ENCODE measurements around the gene DLD. TPM values are rescaled to one million over a fixed set of nuclear protein-coding genes. Genes with fewer than 3 reads are reported as not detected.

DLD gene
- polyA plus RNA-seq, 2 of the 4 experiments (the other 2 are of a cell fraction) = 129 to 179 TPM

DNA sequence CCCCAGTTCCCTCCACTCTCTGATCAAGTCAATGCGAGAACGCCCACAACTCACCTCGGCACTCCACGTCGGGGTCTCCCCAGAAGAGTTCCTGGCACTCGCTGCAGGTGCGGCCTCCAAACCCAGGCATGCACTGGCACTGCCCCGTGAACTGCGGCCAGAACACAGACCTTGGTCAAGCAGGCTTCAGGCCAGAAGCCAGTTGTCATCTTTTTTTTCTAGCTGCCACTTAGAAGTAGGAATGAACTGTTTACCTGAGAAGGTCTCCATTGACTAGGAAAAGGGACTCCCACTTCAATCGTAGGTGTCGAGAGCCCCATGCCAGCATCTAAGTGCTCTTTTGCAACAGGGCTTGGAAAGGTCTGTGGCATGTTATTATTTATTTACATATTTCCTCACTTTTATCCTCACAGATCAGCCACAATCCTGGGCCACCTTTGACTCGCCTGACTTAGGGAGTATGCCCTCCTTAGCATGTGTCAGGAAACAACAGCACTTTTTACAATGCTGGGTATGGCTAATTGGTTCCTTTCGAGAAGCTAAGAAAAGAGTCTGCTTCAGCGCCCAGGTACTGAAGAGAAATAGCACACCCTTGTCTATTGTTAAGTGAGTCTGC is 60.3 kb downstream of the DLD start:
- TF ChIP-seq TP53 (CRISPR knock-in tag; IDR thresholded peaks at IDR 0.05) (no peak), EP300 (IDR thresholded peaks at IDR 0.05) (no peak), ZNF302 (CRISPR knock-in tag; IDR thresholded peaks at IDR 0.05) (no peak), ZSCAN20 (CRISPR knock-in tag; IDR thresholded peaks at IDR 0.05) (no peak), SREBF2 (IDR thresholded peaks at IDR 0.05) (no peak), JUN (IDR thresholded peaks at IDR 0.05) (no peak), HOXA7 (CRISPR knock-in tag; IDR thresholded peaks at IDR 0.05) (no peak), MAFK (IDR thresholded peaks at IDR 0.05; ENCODE audit: partially characterized antibody) (no peak), NR3C1 (IDR thresholded peaks at IDR 0.05) (no peak), FOXS1 (CRISPR knock-in tag; IDR thresholded peaks at IDR 0.05) (no peak), RFX5 (IDR thresholded peaks at IDR 0.05) (no peak), NFE2L2 (conservative IDR thresholded peaks at IDR 0.05; ENCODE audit: low read length) (no peak), CBX2 (IDR thresholded peaks at IDR 0.05; ENCODE audit: borderline replicate concordance, low read depth) (no peak)
- TF ChIP-seq, protein P1, sequence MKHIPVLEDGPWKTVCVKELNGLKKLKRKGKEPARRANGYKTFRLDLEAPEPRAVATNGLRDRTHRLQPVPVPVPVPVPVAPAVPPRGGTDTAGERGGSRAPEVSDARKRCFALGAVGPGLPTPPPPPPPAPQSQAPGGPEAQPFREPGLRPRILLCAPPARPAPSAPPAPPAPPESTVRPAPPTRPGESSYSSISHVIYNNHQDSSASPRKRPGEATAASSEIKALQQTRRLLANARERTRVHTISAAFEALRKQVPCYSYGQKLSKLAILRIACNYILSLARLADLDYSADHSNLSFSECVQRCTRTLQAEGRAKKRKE (CRISPR knock-in tag; IDR thresholded peaks at IDR 0.05; ENCODE audit: low read depth) = no peak
- ChIA-PET CTCF (no interaction called here), POLR2A (no interaction called here)
- peaks cover 82% of the 10 kb centered on the region for H3K4me1 ChIP-seq
- WGBS (ENCODE audit: missing lambda C conversion rate) = 93% methylated on average over 14 of the region's 14 CpGs
- H3K9me3 ChIP-seq = no peaks in the 10 kb centered on the region
- no peak overlapping the region for H3K4me3 ChIP-seq
- peak overlapping the region; percentile 44 to 77; a peak in 4 of 6 replicates for H3K27ac ChIP-seq
- no peak for DNase-seq (ENCODE audit: low read depth in 1 of 2, low spot score in 1 of 2)
- peak overlapping the region; percentile 67; the same call in 2 of the 3 replicates for H3K4me2 ChIP-seq
- no peak for ATAC-seq
- no peak for FAIRE-seq

DNA sequence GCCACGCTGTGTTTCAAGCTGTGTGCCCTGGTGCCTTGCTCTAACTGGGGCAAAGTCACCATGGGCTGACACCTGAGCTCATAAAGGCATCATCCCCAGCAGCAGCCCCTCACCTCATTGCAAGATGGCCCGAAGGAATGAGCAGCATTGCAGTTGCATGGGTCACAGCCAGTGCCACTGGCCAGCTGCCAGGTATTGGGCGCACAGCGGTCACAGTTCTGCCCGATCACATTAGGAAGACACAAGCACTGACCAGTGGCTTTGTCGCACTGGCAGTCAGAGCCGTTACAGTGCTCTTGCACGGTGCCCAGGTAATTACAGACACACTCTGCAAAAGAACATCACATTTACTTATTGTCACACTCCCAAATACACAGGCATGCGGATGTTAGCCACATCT is 60.9 kb downstream of the DLD start:
- Histone ChIP-seq H3K27ac (peak overlapping the region; percentile 44 to 77; a peak in 4 of 6 replicates), H3K4me3 (no peak overlapping the region), H3K9me3 (no peaks in the 10 kb centered on the region), H3K4me2 (peak overlapping the region; percentile 67), H3K4me1 (peaks cover 76% of the 10 kb centered on the region)
- no peak for FAIRE-seq
- DNase-seq (ENCODE audit: low read depth in 1 of 2, low spot score in 1 of 2) = no peak
- ChIA-PET CTCF (interaction anchor here (1.2 to 2.4 kb wide), 2 partner anchors 146 to 194 kb away, joined by 4 to 6 read pairs; no protein-coding TSS in a partner anchor), POLR2A (no interaction called here)
- 84% methylated on average over 9 of the region's 9 CpGs for WGBS (ENCODE audit: missing lambda C conversion rate)
- ATAC-seq = no peak
- no peak for TF ChIP-seq ZSCAN20 (CRISPR knock-in tag; IDR thresholded peaks at IDR 0.05)
- TF ChIP-seq RCOR1 (IDR thresholded peaks at IDR 0.05; ENCODE audit: low read depth, low read length) = no peak
- no peak for TF ChIP-seq ZNF302 (CRISPR knock-in tag; IDR thresholded peaks at IDR 0.05)
- TF ChIP-seq, protein P2, sequence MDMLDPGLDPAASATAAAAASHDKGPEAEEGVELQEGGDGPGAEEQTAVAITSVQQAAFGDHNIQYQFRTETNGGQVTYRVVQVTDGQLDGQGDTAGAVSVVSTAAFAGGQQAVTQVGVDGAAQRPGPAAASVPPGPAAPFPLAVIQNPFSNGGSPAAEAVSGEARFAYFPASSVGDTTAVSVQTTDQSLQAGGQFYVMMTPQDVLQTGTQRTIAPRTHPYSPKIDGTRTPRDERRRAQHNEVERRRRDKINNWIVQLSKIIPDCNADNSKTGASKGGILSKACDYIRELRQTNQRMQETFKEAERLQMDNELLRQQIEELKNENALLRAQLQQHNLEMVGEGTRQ (IDR thresholded peaks at IDR 0.05) = no peak
- TF ChIP-seq JUN (IDR thresholded peaks at IDR 0.05) = no peak
- no peak for TF ChIP-seq POLR2A (IDR thresholded peaks at IDR 0.05; ENCODE audit: low read length)

DNA sequence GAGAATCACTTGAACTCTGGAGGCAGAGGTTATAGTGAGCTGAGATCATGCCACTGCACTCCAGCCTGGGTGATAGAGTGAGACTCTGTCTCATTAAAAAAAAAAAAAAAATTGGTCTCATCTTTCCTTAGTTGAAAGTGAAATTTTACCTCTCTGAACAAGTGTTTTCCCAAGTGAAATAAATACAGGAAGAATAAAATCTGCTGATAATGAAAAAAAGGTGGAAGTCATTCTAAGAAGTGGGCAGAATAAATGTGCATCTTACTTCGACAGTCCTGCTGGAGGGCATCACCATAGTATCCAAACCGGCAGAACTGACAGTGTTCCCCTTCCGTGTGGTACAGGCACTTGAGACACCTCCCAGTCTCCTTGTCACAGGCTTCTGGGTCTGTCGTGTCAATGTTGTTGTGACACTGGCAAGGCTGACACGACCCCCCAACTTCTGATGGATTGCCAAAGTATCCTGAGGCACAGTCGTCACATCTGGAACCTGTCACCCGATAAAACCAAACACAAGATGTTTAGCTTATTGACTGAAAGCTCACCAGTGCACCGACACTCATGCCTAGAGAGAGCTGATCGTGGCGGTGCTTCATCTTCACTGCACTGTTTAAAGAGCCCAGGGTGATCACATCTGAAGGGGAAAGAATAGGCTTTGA is 62.4 kb downstream of the DLD start:
- no peak for ATAC-seq
- no peak for DNase-seq (ENCODE audit: low read depth in 1 of 2, low spot score in 1 of 2)
- no peak overlapping the region for H3K4me3 ChIP-seq
- no peaks in the 10 kb centered on the region for H3K9me3 ChIP-seq
- CTCF ChIA-PET = interaction anchor here (1.3 to 2.6 kb wide), 3 partner anchors 11 to 144 kb away, joined by 4 to 12 read pairs (median 6); no protein-coding TSS in a partner anchor
- H3K27ac ChIP-seq = peak overlapping the region; percentile 44 to 77; a peak in 4 of 6 replicates
- TF ChIP-seq, protein P3, sequence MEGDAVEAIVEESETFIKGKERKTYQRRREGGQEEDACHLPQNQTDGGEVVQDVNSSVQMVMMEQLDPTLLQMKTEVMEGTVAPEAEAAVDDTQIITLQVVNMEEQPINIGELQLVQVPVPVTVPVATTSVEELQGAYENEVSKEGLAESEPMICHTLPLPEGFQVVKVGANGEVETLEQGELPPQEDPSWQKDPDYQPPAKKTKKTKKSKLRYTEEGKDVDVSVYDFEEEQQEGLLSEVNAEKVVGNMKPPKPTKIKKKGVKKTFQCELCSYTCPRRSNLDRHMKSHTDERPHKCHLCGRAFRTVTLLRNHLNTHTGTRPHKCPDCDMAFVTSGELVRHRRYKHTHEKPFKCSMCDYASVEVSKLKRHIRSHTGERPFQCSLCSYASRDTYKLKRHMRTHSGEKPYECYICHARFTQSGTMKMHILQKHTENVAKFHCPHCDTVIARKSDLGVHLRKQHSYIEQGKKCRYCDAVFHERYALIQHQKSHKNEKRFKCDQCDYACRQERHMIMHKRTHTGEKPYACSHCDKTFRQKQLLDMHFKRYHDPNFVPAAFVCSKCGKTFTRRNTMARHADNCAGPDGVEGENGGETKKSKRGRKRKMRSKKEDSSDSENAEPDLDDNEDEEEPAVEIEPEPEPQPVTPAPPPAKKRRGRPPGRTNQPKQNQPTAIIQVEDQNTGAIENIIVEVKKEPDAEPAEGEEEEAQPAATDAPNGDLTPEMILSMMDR (IDR thresholded peaks at IDR 0.05) = no peak
- no peak for TF ChIP-seq JUNB (IDR thresholded peaks at IDR 0.05)
- TF ChIP-seq MAFK (IDR thresholded peaks at IDR 0.05; ENCODE audit: partially characterized antibody) = peak; percentile 47
- TF ChIP-seq, protein P2 (IDR thresholded peaks at IDR 0.05) = no peak
- peaks cover 61% of the 10 kb centered on the region for H3K4me1 ChIP-seq
- no peak for FAIRE-seq
- POLR2A ChIA-PET = interaction anchor here (0.6 to 1.0 kb wide), 3 partner anchors 30 to 180 kb away, joined by 4 to 7 read pairs (median 4); no protein-coding TSS in a partner anchor
- H3K4me2 ChIP-seq = peak overlapping the region; percentile 67
- 88% methylated on average over 10 of the region's 10 CpGs for WGBS (ENCODE audit: missing lambda C conversion rate)
